Measurements from ENCODE around the gene ZNF195.
"Not testable (repeated sequence)": the region's sequence is repeated elsewhere in the genome, so short reads cannot be mapped to it uniquely, and the experiment has no call there.

Gene ZNF195

DNA sequence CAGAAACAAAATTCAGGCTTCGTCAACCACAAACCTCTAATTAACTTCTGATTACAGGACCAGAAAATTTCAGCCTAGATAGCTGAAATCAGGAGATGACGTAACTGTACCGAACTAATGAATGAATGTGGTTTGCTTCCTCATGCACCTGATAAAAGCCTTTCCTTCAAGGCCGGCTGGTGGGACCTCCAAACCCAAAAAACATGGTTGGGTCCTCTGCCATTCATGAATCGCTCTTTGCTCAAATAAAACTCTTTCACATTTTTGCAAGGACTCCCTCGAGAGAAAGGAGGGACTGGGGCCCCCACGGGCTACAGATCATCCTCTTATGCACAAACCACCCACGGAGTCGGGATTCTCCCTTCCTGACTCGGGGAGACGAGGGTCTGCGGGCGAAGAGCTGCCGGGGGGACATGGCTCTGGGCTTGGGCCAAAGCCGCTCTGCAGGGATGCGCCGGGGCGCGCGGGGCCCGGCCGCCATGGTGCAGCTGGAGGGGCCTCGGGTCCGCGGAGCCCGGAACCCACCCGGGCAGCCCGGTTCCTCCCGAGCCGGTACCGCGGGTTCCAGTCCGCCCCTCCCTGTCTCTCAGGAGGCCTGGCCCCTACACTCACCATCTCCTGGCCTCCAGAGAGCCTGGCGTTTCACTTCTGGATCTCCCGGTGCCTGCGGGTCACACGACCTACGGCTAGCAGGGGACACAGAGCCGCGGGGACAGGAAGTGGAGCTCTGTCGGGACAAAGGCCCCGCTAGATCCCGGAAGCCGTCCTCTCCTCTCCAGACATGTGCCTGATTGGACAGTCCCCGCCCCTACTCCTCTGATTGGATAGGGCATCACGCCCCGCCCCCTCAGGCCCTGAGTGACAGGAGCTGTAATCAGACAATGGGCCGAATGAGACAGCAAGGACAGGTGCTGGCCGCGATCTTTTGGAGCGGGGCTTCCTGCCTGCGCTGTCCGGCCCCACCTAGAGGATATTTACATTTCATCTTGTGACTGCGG, at the start of gene ZNF195:
ZNF195 (minus strand) TSS at position 721 of the 998 bp plus-strand sequence; CDS start at position 615, 106 bp downstream.
- peak; percentile 90 for DNase-seq (ENCODE audit: low read depth)

DNA sequence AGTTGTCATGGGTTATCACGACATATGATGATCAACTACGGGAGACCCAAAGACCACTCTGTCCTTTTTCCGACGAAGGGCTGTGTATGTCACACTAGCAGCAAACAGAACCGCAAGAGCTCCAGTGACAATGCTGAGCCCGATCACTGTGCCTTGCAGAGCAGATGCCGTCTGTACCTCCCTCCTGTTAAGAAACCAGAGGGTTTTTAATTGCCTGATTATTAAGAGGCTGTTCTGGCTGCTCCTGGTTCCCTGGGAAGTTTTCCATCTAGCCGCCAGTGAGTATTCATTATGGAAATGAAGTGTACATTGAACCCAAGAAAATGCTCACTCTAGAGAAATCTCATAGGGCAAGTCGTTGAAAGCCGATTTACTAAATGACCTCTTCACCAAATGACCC, 49.1 kb upstream of the ZNF195 start:
- DNase-seq (ENCODE audit: low read depth) = not testable (repeated sequence)

DNA sequence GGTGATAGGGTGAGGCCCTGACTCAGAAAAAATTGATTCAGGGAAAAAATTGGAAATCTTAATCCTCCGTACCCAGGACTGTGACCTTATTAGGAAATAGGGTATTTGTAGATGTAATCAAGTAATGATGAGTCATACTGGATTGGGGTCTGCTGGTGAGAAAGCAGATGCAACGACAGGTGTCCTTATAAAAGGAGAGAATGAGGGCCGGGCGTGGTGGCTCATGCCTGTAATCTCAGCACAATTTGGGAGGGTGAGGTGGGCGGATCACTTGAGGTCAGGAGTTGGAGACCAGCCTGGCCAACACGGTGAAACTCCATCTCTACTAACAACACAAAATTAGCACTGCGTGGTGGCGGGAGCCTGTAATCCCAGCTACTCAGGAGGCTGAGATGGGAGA, 47.6 kb upstream of the ZNF195 start:
- not testable (repeated sequence) for DNase-seq (ENCODE audit: low read depth)

DNA sequence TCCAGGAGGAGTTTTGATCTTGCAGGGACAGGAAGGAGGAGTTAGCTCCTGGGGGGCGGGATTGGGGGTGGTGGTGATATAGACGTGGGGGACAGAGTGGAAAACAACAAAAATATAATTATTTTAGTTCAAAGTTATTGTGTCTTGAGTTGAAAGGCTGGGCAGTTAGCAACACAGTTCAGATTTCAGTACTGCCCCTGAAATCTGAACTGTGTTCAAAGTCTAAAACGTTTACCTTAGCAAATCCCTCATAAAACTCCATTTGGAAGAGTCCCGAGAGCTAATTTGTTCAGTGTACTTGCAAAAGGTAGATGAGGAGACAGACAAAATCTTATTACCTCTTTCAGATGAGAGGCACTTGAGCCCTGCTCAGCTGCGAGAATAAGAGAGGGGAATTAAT, 45.0 kb upstream of the ZNF195 start:
- not testable (repeated sequence) for DNase-seq (ENCODE audit: low read depth)

DNA sequence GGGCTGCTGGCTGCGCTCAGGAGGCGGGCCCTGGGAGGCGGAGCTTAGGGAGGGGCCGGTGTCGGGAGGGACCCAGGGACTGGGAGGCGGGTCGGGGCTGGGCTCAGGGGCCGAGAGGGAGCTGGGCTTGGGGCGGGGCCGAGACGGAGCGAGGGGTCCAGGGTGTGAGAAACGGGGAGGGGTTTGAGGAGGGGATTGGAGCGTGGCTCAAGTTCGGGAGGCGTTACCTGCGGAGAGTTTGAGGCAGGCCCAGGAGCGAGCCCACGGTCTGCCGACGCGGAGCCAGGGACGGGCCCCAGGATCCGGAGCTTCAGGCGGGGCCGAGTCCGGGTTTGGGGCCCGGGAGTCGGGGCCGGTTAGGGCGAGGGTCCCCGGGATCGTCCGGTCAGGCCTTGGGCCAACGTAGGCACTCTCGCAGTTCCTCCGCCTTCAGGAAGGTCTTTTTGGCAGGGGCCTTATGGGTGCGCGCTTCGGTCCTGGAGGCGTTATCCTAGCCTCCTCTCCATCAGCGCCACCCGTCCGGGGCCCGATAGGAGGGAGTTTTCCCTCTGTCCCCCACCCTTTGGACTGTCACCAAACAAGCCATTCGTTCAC, 44.3 kb upstream of the ZNF195 start:
- DNase-seq (ENCODE audit: low read depth) = not testable (repeated sequence)

DNA sequence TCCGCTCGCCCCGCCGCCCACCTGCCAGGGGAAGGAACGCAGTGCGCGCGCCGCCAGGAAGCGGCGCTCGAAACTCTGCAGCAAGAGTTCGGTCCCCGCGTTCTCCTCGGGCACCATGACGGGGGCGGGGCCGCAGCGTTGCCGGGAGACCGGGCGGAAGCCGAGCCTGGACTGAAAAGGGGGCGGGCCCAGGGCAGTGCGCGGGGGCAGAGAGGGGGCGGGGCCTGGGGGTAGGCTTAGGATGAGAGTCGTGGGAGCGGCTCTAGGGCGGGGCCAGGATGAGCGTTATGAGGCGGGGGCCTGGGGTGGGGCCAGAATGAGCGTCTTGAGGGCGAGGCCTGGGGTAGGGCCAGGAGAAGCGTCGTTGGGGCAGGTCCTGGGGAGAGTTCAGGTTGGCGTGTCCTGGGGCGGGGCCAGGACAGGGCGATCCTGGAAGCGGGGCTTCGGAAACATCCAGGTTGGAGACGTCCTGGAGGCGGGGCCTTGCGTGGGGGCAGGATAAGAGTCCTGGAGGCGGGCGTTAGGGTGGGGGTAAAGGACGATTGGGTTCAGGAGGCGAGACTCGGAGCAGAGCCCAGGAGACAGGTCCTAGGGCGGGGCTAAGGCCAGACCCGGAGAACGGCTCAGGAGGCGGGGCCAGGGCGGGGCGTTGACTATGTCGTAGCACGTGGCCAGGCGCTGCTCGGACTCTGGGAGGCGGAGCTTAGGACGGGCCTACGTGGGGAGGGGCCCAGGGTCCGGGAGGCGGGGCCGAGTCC, 43.6 kb upstream of the ZNF195 start:
- DNase-seq (ENCODE audit: low read depth) = peak; percentile 97

DNA sequence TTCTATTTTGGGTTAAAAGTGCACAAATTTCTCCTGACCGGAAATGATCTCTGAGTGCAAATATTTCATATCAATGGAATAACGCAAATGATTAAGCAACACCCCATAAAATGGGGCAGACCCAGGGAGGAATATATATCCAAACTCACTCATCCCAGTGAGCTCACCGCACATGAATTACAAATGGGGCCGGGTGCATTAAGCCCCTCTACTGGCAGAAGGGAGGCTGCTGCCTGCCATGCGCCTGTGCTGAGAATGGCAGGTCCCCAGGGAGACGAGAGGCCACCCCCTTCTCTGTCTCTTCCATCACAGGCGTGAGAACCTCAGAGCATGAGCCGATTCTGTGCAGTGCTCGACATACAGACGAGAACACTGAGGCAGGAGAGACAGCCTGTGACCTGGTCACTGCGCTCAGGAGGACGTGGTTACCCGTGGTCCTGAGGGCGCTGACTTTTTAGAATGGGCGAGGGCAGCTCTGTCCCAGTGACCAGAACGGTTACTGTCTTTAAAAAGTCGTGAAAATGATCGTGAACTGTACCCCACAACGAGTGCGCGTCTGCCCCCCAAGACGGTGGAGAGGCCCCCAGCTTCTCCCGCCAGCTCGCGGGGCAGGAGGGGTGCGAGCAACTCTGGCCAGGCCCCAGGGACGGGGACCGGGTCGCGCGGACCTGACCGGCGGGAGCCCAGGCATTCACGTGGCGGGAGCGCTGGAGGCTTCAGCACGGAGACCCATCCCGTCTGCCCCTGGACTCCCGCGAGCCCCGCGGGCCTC, 42.8 kb upstream of the ZNF195 start:
- DNase-seq (ENCODE audit: low read depth) = not testable (repeated sequence)

DNA sequence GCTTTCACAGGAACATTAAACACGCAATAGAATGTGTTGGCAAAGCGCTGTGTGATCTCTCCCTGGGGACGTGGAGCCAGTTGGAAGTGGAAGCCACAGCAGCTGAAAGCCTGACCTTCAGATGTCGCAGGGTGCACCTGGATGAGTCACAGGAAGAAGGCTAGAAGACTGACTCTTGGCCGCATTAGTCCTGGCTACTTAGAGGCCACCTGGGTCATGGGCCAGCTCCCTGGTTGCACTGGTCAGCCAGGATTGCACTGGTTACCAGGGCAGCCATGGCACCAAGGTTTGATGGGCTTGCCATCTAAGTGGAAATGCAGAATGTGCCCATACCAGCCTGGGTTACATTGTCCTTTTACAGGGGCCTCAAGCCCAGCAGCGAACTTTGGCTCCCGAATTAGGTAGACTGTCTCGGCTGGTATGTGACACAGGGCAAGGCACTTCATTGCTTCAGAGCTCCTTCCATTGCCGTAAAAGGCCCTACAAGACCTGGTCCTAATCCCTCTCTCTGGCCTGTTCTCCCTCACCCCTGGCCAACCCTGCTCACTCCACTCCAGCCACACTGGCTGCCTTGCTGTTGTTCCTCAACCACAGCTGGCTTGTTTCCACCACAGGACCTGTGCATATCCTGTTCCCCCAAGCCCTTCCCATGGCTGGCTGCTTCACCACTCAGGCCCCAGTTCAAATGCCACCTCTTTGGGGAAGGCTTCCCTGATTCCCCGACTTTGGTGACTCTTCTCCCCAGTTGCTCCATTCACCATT, 41.5 kb upstream of the ZNF195 start:
- not testable (repeated sequence) for DNase-seq (ENCODE audit: low read depth)

DNA sequence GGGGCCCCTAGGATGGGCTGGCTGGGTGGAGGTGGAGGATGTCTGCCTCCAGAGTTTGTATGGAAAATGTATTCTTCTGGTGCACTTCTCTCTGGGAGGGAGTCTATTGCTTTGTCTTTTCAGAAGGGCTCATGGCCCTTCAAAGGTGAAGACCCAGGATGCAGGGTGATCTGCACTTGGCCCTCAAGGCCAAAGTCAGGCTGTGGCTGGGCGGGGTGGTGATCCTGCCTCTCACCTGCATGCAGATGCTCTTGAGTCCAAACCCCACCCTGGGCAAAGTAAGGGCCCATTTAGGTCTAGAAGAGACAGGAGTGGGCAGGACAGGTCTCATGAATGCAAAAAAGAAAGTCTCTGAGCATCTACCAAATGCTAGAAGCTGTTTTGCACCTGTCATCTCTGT, 40.5 kb upstream of the ZNF195 start:
- DNase-seq (ENCODE audit: low read depth) = not testable (repeated sequence)

DNA sequence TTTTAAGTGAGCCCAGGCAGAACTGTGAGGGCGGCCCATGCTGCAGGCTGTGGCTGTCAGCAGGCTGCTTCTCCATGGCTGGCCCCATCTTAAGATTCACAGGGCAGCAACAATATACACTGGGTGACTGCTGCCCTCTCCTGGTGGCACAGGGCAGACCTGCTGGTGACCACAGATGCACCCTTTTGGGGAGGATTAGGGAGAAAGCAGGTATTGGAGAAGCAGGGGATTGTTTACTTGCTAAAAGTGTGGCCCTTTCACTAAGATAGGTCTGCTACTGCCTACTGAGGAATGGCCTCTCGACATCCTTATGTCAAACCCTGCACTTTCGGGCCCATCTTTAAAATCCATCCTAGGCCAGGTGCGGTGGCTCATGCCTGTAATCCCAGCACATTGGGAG, 38.1 kb upstream of the ZNF195 start:
- DNase-seq (ENCODE audit: low read depth) = peak; percentile 32

DNA sequence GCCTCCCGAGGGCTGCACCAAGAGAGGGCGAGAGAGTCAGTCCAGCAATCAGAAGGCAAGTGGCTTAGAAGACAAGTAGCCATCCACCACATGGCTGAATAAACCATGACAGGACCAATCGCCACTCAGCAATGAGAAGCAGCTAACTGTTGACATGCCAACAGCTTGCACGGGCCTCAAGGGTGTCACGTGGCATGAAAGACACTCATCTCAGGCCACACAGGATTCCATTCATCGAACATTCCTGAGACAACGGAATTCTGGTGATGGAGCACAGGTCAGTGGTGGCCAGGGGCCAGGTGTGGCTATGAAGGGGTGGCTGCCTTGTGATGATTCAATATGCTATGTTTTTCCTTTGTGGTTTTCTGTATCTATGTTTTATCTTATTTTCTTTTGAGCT, 36.4 kb upstream of the ZNF195 start:
- DNase-seq (ENCODE audit: low read depth) = not testable (repeated sequence)

DNA sequence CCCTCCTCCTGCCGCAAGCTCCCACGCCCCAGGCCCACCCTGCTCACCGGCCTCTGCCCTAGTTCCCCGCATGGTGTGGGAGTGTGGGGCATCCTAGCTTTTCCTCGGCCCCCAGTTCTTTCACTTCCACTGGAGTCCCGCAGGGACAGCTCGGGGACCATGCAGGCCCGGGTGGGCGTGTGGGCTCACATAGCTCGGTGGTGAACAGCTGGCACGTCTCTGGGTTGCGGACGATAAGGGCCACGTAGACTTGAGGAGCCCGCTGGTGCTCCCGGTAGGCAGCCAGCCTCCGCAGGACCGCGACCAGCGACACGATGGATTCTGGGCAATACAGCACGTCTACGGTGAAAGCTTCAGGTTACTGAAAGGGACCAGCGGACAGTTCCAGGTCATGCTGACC, 34.7 kb upstream of the ZNF195 start:
- not testable (repeated sequence) for DNase-seq (ENCODE audit: low read depth)

DNA sequence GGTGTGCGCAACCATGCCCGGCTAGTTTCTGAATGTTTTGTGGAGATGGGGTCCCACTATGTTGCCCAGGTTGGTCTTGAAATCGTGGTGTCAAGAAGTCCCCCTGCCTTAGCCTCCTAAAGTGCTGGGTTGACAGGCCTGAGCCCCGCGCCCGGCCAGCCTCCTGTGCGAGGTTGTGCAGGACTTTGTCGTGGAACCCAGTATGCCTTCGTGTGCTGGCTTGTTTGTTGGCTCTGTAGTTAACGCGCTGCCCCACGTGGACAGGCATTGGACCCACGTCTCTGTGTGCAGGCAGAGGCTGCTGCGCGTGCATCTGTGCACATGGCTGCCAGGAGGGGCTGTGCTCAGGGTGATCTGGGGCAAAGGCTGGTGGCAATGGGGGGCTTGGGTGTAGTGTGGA, 33.9 kb upstream of the ZNF195 start:
- no peak for DNase-seq (ENCODE audit: low read depth)

DNA sequence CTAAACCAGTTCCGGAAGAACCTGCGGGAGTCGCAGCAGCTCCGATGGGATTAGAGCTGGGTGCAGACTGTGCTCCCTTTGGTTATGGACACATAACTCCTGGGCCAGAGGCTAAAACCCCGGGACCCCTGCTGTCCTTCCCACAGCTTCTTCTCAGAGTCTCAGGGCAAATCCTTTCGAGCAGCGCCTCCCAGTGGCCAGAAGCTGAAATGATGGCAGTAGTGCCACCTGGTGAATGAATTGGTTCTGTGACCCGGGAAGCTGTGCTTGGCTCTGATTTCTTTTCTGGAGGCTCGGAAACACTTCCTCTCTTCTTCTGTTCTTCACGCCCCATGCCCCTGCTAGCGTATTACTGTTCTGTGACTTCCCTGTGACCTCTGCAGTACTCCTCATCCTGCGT, 29.8 kb upstream of the ZNF195 start:
- peak; percentile 42 for DNase-seq (ENCODE audit: low read depth)

DNA sequence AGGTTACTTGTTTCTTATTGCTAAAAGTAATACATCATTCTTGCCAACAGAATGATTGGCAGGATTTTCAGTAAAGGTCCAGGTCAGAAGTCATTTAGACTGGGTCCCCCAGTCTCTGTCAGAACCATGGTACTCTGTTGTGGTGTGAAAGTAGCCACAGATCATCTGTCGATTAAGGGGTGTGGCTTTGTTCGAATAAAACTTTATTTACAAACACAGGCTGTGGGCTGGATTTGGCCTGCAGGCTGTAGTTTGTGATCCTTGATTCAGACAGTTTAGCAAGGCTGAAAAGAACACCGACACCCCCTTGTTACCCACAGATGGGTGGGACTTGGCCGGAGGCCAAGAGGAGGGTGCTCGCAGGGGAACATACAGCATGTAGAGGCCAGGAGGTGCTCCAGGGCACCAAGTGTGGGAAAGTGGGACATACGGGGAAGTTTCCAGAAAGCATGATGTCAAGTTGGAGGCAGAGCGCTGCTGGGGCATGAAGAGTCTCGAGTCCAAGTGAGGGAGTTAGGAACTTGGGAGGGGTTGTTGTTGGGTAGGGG, 29.2 kb upstream of the ZNF195 start:
- not testable (repeated sequence) for DNase-seq (ENCODE audit: low read depth)

DNA sequence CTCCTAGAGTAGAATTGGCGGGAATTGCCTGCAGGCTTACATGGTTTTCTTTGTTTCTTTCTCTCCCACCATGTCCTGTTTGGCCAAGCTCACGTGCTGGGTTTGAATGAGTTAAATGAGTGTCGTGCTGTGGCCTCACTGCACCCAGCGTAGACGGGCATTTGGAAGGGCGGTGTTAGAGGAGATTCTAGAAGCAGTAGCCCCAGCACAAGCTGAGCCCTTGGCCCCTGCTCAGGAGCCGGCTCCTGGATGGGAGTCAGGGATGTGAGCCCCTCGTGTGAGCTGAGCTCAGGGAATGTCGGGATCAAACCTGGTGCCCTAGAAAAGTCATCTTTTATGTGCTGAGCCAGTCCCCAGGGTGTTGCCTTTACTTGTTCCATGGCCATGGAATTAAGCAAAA, 28.0 kb upstream of the ZNF195 start:
- DNase-seq (ENCODE audit: low read depth) = not testable (repeated sequence)

DNA sequence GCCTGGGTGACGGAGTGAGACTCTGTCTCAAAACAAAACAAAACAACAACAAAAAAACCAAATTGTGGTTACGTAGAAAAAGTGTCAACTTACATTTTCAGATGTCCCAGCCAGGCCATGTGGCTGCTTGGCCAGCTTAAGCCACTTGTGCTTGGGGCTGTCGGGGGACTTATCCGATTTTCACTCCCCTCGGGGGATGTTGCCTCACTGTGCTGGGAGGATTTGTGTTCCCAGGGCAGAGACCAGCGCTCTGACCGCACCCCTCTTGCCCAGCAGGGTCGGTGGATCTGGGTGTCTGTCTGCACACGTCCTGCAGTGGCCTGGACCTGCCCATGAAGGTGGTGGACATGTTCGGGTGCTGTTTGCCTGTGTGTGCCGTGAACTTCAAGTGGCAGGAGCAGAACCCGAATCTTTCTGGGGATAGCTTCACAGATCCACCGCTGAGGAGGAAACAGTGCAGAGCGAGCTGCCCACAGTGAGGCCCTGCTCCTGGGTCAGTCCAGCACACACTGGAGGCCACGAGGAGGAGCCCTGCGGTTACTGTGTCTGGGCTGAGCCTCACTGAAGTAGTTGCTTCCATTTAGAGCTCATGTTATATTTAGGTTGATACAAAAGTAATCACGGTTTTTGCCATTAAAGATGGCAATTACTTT, 27.4 kb upstream of the ZNF195 start:
- not testable (repeated sequence) for DNase-seq (ENCODE audit: low read depth)

DNA sequence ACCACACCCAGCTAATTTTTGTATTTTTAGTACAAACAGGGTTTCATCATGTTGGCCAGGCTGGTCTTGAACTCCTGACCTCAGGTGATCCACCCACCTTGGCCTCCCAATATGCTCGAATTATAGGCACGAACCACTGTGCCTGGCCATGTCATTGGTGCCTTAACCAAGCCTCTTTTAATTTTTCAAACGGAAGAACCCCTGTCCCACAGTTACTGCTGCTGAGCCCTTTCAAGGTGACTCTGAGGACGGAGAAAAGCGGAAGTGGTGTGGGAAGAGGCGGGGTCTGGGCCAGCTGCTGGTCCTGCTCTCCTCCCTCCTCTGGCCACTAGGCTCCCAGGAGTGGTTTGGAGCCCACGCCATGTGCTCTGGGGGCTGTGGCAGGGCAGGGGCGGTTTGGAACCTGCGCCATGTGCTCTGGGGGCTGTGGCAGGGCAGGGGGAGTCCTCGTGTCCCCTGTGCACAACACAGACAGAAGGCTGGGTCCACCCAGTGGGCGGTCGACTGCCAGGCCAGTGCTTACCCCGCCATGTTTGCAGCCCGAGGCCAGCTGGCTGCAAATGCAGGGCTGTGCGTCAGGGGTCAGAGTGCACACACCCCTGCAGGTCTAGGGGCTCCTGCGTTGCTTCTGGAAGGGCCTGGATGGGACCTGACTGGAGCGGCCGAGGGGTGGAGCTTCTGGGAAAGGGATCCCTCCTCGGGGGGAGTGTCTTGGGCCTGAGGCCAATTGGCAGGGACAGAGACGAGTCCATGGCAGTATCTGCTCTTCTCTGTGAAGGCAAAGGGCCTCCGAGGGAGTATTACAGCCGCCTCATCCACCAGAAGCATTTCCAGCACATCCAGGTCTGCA, 25.4 kb upstream of the ZNF195 start:
- not testable (repeated sequence) for DNase-seq (ENCODE audit: low read depth)

DNA sequence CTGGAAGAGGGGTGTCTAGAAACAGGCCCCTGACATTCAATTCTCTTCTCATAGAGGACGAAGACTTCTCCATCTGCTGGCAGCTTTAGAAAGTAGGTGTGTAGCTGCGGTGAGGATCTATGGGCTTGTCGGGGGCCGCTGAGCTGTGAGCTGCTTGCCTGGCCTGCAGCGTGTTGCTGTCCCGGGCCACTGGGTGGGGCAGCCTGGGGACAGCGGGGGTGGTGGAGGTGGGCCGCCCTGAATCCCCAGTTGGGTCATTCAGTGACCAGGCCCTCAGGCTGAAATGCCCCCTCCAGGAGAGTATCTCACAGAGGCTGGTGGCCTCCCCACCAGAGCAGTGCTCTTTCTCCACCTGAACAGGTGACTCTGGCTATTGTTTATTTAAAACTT, 23.9 kb upstream of the ZNF195 start:
- DNase-seq (ENCODE audit: low read depth) = not testable (repeated sequence)
